Peyer's patch (tissue), 4 donors: ENCODE measurements around the gene CYP3A4. TPM values are rescaled to one million over a fixed set of nuclear protein-coding genes. Genes with fewer than 3 reads are reported as not detected.
A peak's percentile ranks its signal among the peaks of the same experiment; 100 is the strongest.

ENCODE experiments used
- DNase-seq, 3 donors: peaks; one replicate each; pipeline ENCODE4 v3.0.0-alpha.2; 2017 to 2019
- H3K27ac ChIP-seq, 4 donors: fragments of 200-600 bp; sonication (generic); one replicate each; pipeline ENCODE4 v1.5.1; 2016 to 2019
- H3K27me3 ChIP-seq, 2 donors: fragments of 200-600 bp; sonication (generic); one replicate each; pipeline ENCODE4 v1.5.1; 2019
- H3K36me3 ChIP-seq, 3 donors: fragments of 200-600 bp; sonication (generic); one replicate each; pipeline ENCODE4 v1.5.1; 2016 to 2019
- H3K4me1 ChIP-seq, 4 donors: fragments of 200-600 bp; sonication (generic); one replicate each; pipeline ENCODE4 v1.5.1; 2016 to 2019
- H3K4me3 ChIP-seq, 4 donors: fragments of 200-600 bp; sonication (generic); 1 replicate in 3 of 4; 2 replicates in 1 of 4; pipeline ENCODE4 v1.5.1; 2016 to 2019; ENCODE audit warnings: mild to moderate bottlenecking in 1 of 4
- H3K9me3 ChIP-seq, 4 donors: fragments of 200-600 bp; sonication (generic); one replicate each; pipeline ENCODE4 v1.5.1; 2016 to 2019; ENCODE audit warnings: mild to moderate bottlenecking in 1 of 4
- POLR2A ChIP-seq, 2 donors: fragments of 450-650 bp; IDR thresholded peaks; one replicate each; pipeline ENCODE4 v1.5.1; 2017; ENCODE audit warnings: antibody characterized with exemption in 2 of 2, mild to moderate bottlenecking in 2 of 2, moderate library complexity in 2 of 2
- small RNA-seq, 2 donors: library from RNA; depleted of rRNA; stranded (forward); fragments of <200 nt; gene quantifications; one replicate each; pipeline ENCODE3, GENCODE V24; 2016
- total RNA-seq, 4 donors: library from RNA; depleted of rRNA; stranded (reverse); fragments of >200 nt; gene quantifications; one replicate each; pipeline ENCODE4 v1.1.0, GENCODE V29; 2016
- TF ChIP-seq, protein P1 (sequence below), 6 experiments: fragments of 450-650 bp in 4 of 6; fragments of 200-600 bp in 2 of 6; sonication (generic) in 1 of 6; IDR thresholded peaks; one replicate each; pipeline ENCODE4 v1.5.1; 2017 to 2019; ENCODE audit warnings: antibody characterized with exemption in 6 of 6, mild to moderate bottlenecking in 3 of 6, moderate library complexity in 1 of 6

Gene CYP3A4
- total RNA-seq, 4 donors from 2014 or later, result 16.5 to 3,180 (median 690) TPM

DNA sequence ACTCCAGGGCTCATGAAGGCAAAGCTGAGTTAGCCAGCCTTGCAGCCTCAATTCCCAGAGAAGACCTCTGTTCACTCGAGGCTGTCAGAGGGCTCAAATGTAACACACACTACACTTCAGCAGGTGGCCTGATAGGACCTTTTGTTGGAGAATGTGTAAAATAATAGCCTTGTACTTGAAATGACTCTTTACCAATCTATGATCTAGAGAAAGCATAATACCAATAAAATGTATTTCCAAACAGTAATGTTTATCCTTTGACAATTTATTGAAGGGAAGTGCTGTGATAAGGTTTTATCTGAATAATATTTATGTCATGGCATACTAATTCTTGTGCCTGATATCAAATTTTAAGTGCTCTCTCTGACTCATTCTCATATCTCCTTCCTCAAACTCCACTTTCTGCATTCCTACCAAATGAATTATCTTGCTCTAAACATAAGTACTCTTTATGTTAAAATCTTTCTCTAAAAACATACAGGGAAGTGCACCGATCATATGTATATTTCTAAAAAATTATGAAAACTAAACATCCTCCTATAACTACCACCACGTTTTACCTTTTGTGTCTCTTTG is 69.9 kb downstream of the CYP3A4 start:
- Histone ChIP-seq H3K27ac (no peak overlapping the region), H3K36me3 (no peaks in the 10 kb centered on the region), H3K4me3 (no peak overlapping the region), H3K27me3 (no peaks in the 10 kb centered on the region), H3K9me3 (no peaks in the 10 kb centered on the region), H3K4me1 (no peaks in the 10 kb centered on the region)
- no peak for DNase-seq
- TF ChIP-seq POLR2A (IDR thresholded peaks at IDR 0.05), result no peak
- TF ChIP-seq, protein P1, sequence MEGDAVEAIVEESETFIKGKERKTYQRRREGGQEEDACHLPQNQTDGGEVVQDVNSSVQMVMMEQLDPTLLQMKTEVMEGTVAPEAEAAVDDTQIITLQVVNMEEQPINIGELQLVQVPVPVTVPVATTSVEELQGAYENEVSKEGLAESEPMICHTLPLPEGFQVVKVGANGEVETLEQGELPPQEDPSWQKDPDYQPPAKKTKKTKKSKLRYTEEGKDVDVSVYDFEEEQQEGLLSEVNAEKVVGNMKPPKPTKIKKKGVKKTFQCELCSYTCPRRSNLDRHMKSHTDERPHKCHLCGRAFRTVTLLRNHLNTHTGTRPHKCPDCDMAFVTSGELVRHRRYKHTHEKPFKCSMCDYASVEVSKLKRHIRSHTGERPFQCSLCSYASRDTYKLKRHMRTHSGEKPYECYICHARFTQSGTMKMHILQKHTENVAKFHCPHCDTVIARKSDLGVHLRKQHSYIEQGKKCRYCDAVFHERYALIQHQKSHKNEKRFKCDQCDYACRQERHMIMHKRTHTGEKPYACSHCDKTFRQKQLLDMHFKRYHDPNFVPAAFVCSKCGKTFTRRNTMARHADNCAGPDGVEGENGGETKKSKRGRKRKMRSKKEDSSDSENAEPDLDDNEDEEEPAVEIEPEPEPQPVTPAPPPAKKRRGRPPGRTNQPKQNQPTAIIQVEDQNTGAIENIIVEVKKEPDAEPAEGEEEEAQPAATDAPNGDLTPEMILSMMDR (IDR thresholded peaks at IDR 0.05), result peak in 1 of 6 experiments; percentile 11

DNA sequence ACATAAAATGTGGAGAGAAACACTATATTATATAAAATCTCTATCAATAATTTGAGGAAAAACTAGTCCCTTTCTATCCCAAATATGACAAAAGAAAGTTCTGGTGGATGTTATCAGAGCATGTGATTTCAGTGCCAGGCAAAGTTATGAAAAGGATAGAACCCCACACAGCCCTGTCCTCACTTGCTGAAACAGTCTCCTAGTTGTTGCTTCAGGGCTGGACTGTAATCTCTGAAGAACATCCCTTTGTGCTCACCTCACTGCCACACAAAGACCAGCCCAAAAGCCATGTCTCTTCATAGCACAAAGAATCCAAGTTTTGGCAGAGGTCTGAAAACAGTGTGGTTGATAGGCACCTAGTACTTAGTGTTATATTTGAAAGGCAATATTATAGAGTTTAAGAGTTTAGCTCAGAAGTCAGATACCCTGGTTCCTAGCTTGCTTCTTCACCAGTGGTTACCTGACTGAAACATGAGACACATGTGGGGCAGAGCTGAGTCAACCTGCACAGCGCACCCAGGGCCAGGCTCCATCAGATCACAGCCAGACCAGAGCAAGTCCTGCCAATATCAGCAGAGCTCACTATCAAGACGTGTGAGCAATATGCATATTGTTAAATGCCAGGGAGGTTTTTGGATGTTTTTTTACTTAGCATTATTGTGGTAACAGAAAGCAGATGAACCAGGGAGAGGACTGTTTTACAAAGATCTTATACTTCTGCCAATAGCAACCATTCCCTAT is 74.0 kb downstream of the CYP3A4 start:
- no peak overlapping the region for H3K27ac ChIP-seq
- no peak for DNase-seq
- no peak for TF ChIP-seq POLR2A (IDR thresholded peaks at IDR 0.05)
- TF ChIP-seq, protein P1 (IDR thresholded peaks at IDR 0.05), result no peak
- no peaks in the 10 kb centered on the region for H3K27me3 ChIP-seq
- no peaks in the 10 kb centered on the region for H3K4me1 ChIP-seq
- no peak overlapping the region for H3K4me3 ChIP-seq
- no peaks in the 10 kb centered on the region for H3K36me3 ChIP-seq
- peaks cover 0 to 8% (median 0%) of the 10 kb centered on the region in 4 donors for H3K9me3 ChIP-seq

DNA sequence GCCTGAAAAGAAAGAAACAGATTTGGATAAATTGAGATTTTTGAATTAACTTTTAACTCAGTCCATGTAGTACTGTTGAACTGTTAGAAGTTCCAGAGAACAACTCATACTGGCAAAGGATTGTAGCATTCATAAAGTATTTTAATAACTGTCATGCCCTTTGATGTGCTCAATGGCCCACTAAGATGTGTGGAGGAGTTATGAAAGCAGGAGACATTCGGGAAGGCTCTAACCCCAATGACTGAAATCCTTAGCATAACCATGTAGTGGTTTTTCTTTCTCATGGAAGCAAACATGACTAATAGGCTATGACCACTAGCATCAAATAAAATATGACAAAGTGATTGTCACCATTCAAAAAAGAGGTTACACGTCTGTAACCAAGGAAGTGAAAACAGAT is 74.7 kb downstream of the CYP3A4 start:
- TF ChIP-seq, protein P1 (IDR thresholded peaks at IDR 0.05), result no peak
- no peak for TF ChIP-seq POLR2A (IDR thresholded peaks at IDR 0.05)
- Histone ChIP-seq H3K27me3 (no peaks in the 10 kb centered on the region), H3K36me3 (no peaks in the 10 kb centered on the region), H3K9me3 (peaks cover 0 to 8% (median 0%) of the 10 kb centered on the region in 4 donors), H3K27ac (no peak overlapping the region), H3K4me3 (no peak overlapping the region), H3K4me1 (no peaks in the 10 kb centered on the region)
- DNase-seq, result no peak

DNA sequence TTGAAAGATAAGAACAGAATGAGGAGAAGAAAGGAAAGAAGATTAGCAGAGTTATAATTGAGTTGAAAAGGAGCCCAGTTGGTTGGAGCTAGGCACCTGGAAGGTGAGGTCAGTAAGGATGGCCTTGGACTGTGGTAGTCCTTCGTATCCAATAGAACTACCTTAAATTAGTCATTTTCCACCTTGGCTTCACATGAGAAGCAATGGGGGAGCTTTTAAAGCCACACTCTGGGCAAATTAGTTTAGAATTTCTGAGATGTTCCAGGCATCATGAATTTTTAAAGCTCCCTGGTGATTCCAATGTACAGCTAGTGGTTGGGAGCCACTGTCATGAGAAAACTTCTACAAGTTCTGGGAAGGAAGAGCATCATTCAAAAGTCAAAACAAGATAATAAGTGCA is 76.9 kb downstream of the CYP3A4 start:
- no peaks in the 10 kb centered on the region for H3K4me1 ChIP-seq
- no peak for DNase-seq
- TF ChIP-seq POLR2A (IDR thresholded peaks at IDR 0.05), result no peak
- TF ChIP-seq, protein P1 (IDR thresholded peaks at IDR 0.05), result no peak

More for the DNA sequence above, 76.9 kb downstream of the CYP3A4 start:
- Histone ChIP-seq H3K4me3 (no peak overlapping the region), H3K9me3 (peaks cover 0 to 8% (median 0%) of the 10 kb centered on the region in 4 donors), H3K27me3 (no peaks in the 10 kb centered on the region), H3K36me3 (no peaks in the 10 kb centered on the region), H3K27ac (no peak overlapping the region)

Small RNA genes within 50 kb of the gene (small RNA-seq; reads per million reads assigned to genes)
- 0 reads per million in 2 donors for gene CYP3A137P

Other genes starting within 250 kb of the CYP3A4 start
- 1 to 10 TPM; 2.2 to 4.2 (median 2.6) TPM for gene FAM200A, start 232.1 kb downstream of the CYP3A4 start, total RNA-seq
- 100 to 1,000 TPM; 111 to 169 (median 139) TPM for gene ZNF655, start 225.5 kb downstream of the CYP3A4 start, total RNA-seq
- not detected for gene TMEM225B, start 185.9 kb downstream of the CYP3A4 start, total RNA-seq
- gene ZSCAN25, start 167.2 kb downstream of the CYP3A4 start, total RNA-seq, result 10 to 100 TPM; 20.0 to 36.4 (median 31.9) TPM
- gene CYP3A5, start 104.2 kb downstream of the CYP3A4 start, total RNA-seq, result 1,000 to 10,000 TPM in 2 of 4 donors, 100 to 1,000 TPM in 2; 135 to 1,701 (median 1,072) TPM
- 1 to 10 TPM in 1 of 4 donors, under 1 TPM in 1, not detected in 2; 0.76 to 5.3 TPM for gene CYP3A7, start 49.0 kb downstream of the CYP3A4 start, total RNA-seq
- gene CYP3A43, start 43.8 kb upstream of the CYP3A4 start, total RNA-seq, result under 1 TPM in 1 of 4 donors, not detected in 3; 0.95 TPM
- not detected for gene OR2AE1, start 92.8 kb upstream of the CYP3A4 start, total RNA-seq
- 10 to 100 TPM; 52.1 to 80.9 (median 59.9) TPM for gene TRIM4, start 135.3 kb upstream of the CYP3A4 start, total RNA-seq
- gene GJC3, start 145.4 kb upstream of the CYP3A4 start, total RNA-seq, result not detected
- gene AZGP1, start 191.8 kb upstream of the CYP3A4 start, total RNA-seq, result 10 to 100 TPM in 3 of 4 donors, 1 to 10 TPM in 1; 3.3 to 30.3 (median 19.3) TPM
- gene ZKSCAN1, start 231.4 kb upstream of the CYP3A4 start, total RNA-seq, result 10 to 100 TPM; 48.0 to 86.1 (median 73.5) TPM